Loucy (cell line): ENCODE measurements around the gene SECISBP2.

ENCODE experiments used
- H2AFZ ChIP-seq: fragments of 200-600 bp; sonication (generic); 2 replicates; pipeline ENCODE4 v1.6.0; 2016; ENCODE audit warnings: antibody characterized with exemption, mild to moderate bottlenecking, low read length, moderate library complexity
- H3F3A ChIP-seq: fragments of 200-600 bp; 2 replicates; pipeline ENCODE4 v1.6.0; 2016; ENCODE audit warnings: antibody characterized with exemption, low read depth, mild to moderate bottlenecking
- H3K27me3 ChIP-seq: fragments of 200-600 bp; sonication (generic); 2 replicates; pipeline ENCODE4 v1.6.1; 2014; ENCODE audit warnings: low read length, mild to moderate bottlenecking; ENCODE audit not compliant: insufficient read depth, poor library complexity, severe bottlenecking
- H3K36me3 ChIP-seq: fragments of 200-600 bp; sonication (generic); 2 replicates; pipeline ENCODE4 v1.6.1; 2016; ENCODE audit warnings: low read length; ENCODE audit not compliant: insufficient read depth
- H3K4me1 ChIP-seq: fragments of 200-600 bp; sonication (generic); 2 replicates; pipeline ENCODE4 v1.5.1; 2014; ENCODE audit warnings: low read length, mild to moderate bottlenecking; ENCODE audit not compliant: insufficient read depth, poor library complexity, severe bottlenecking
- H3K4me2 ChIP-seq: fragments of 200-600 bp; sonication (generic); 2 replicates; pipeline ENCODE4 v1.6.0; 2014; ENCODE audit warnings: antibody characterized with exemption, low read length, low read depth, mild to moderate bottlenecking; ENCODE audit not compliant: poor library complexity, severe bottlenecking
- H3K4me3 ChIP-seq: fragments of 200-600 bp; sonication (generic); 2 replicates; pipeline ENCODE4 v1.5.1; 2014; ENCODE audit warnings: low read length, mild to moderate bottlenecking, mixed read lengths; ENCODE audit not compliant: poor library complexity, severe bottlenecking
- H3K79me2 ChIP-seq: fragments of 200-600 bp; sonication (generic); 2 replicates; pipeline ENCODE4 v1.6.1; 2014; ENCODE audit warnings: low read length; ENCODE audit not compliant: insufficient read depth
- H3K9ac ChIP-seq: fragments of 200-600 bp; sonication (generic); 2 replicates; pipeline ENCODE4 v1.6.0; 2014; ENCODE audit warnings: mild to moderate bottlenecking, low read depth, low read length, moderate library complexity; ENCODE audit not compliant: poor library complexity, severe bottlenecking
- H3K9me2 ChIP-seq: fragments of 200-600 bp; sonication (generic); replicated peaks from 2 replicates; pipeline ENCODE4 v1.6.1; 2016; ENCODE audit warnings: low read depth, low read length, mixed read lengths
- H3K9me3 ChIP-seq: fragments of 200-600 bp; sonication (generic); 2 replicates; pipeline ENCODE4 v1.6.1; 2014; ENCODE audit warnings: mild to moderate bottlenecking, antibody characterized with exemption, low read length, low read depth; ENCODE audit not compliant: insufficient read depth
- H4K20me1 ChIP-seq: fragments of 200-600 bp; sonication (generic); 2 replicates; pipeline ENCODE4 v1.6.0; 2014; ENCODE audit warnings: antibody characterized with exemption, low read length, mild to moderate bottlenecking; ENCODE audit not compliant: insufficient read depth, poor library complexity, severe bottlenecking
- EZH2phosphoT487 ChIP-seq: fragments of 200-600 bp; IDR thresholded peaks from 2 replicates; pipeline ENCODE4 v1.6.1; 2018; ENCODE audit warnings: antibody characterized with exemption, mild to moderate bottlenecking, moderate library complexity, borderline replicate concordance
- TF ChIP-seq, protein P1 (sequence below): fragments of 200-600 bp; sonication (generic); conservative IDR thresholded peaks from 2 replicates; pipeline ENCODE4 v1.5.1; 2014; ENCODE audit warnings: mild to moderate bottlenecking, antibody characterized with exemption, low read length

The SECISBP2 gene

DNA sequence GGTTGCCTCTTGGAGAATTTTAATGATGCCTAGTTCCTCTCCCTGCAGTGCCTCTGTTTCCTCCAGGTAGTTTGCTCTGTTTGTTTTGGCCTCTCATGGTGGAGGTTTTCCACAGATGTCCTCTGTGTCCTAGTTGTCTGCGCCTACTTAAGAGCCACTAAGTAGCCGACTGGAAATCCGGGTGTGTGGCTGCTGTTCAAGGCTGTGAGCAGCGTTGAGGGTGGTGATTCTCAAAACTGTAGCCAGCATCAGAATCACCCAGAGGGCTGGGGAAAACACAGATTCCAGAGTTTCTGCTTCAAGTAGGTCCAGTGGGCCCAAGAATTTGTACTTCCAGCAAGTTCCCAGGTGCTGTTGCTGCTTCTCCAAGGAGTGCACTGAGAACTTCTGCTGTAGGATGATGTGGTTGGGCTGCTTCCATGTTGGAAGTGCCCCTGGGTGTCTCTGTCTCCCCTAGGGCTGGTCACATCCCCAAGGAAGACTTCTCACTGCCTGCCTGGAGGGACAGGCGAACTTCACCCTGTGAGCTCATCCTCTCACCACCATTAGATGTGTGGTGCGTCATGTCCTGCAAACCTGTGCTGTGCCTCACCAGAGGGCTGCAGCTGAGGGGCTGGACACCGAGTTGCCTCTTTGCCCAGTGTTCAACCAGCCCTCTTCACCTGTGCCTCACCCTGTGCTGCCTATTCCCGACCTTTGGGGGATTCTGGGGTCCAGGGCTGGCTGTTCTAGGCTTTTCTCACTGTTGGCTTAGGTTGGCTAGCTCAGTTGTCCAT lies 34.8 kb downstream of the SECISBP2 start:
- Histone ChIP-seq H3K4me1 (peaks cover 6% of the 10 kb centered on the region), H3K9me3 (no peaks in the 10 kb centered on the region), H3K4me2 (no peak overlapping the region), H3K36me3 (peaks cover 94% of the 10 kb centered on the region; the same call in 1 of the 2 replicates), H3K79me2 (no peaks in the 10 kb centered on the region), H2AFZ (no peak overlapping the region), H3K9ac (no peak overlapping the region), H3K9me2 (no peaks in the 10 kb centered on the region), H3F3A (no peaks in the 10 kb centered on the region), H3K27me3 (no peaks in the 10 kb centered on the region), H3K4me3 (no peak overlapping the region), H4K20me1 (no peaks in the 10 kb centered on the region)
- TF ChIP-seq, protein P1, sequence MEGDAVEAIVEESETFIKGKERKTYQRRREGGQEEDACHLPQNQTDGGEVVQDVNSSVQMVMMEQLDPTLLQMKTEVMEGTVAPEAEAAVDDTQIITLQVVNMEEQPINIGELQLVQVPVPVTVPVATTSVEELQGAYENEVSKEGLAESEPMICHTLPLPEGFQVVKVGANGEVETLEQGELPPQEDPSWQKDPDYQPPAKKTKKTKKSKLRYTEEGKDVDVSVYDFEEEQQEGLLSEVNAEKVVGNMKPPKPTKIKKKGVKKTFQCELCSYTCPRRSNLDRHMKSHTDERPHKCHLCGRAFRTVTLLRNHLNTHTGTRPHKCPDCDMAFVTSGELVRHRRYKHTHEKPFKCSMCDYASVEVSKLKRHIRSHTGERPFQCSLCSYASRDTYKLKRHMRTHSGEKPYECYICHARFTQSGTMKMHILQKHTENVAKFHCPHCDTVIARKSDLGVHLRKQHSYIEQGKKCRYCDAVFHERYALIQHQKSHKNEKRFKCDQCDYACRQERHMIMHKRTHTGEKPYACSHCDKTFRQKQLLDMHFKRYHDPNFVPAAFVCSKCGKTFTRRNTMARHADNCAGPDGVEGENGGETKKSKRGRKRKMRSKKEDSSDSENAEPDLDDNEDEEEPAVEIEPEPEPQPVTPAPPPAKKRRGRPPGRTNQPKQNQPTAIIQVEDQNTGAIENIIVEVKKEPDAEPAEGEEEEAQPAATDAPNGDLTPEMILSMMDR = no peak
- TF ChIP-seq EZH2phosphoT487 = no peak

DNA sequence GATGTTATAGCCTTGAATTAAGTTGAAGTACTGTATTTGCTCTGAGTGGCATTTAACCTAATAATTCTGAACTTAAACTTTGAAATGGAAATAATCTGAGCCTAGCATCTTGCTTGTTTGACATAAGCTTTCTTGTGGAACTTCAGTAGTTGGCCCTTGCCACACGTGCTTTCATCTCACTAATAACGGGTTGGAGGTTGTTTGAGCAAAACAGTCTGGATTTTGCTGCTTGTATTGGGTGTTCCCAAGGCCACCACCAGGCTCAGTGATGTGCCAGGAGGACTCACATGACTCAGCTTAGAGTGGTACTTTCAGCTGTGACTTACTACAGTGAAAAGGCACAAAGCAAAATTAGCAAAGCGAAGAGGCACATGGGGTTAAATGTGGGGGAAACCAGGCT lies 35.7 kb downstream of the SECISBP2 start:
- Histone ChIP-seq H2AFZ (no peak overlapping the region), H3K9ac (no peak overlapping the region), H3K27me3 (no peaks in the 10 kb centered on the region), H3F3A (no peaks in the 10 kb centered on the region), H3K9me3 (no peaks in the 10 kb centered on the region), H4K20me1 (no peaks in the 10 kb centered on the region), H3K4me2 (no peak overlapping the region), H3K36me3 (peaks cover 94% of the 10 kb centered on the region; the same call in 1 of the 2 replicates), H3K9me2 (no peaks in the 10 kb centered on the region), H3K4me1 (peaks cover 6% of the 10 kb centered on the region), H3K4me3 (no peak overlapping the region), H3K79me2 (no peaks in the 10 kb centered on the region)
- TF ChIP-seq EZH2phosphoT487 = no peak
- TF ChIP-seq, protein P1 = no peak

DNA sequence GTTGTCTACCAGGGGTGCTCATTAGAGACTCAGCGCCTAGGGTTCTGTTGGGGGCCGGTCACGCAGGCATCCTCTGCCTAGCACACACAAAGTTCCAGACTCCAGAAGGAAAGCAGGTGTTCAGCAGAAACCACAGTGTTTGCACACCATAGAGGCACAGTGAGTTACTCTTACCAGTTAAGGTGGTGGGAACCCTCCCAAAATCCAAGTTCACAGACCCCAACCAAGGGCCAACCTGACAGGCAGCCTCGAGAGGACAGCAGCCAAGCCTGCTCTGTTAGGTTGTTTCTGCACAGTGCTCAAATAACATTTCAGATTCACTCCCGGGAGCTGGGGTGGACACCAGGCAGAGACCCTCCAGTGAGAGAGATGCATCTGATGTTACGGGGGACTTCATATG lies 36.2 kb downstream of the SECISBP2 start:
- Histone ChIP-seq H3F3A (no peaks in the 10 kb centered on the region), H3K9me3 (no peaks in the 10 kb centered on the region), H3K4me2 (no peak overlapping the region), H3K4me3 (no peak overlapping the region), H3K9ac (no peak overlapping the region), H3K4me1 (peaks cover 6% of the 10 kb centered on the region), H3K79me2 (no peaks in the 10 kb centered on the region), H3K9me2 (no peaks in the 10 kb centered on the region), H3K27me3 (no peaks in the 10 kb centered on the region), H4K20me1 (no peaks in the 10 kb centered on the region), H2AFZ (no peak overlapping the region), H3K36me3 (peaks cover 93% of the 10 kb centered on the region; the same call in 1 of the 2 replicates)
- no peak for TF ChIP-seq EZH2phosphoT487
- TF ChIP-seq, protein P1 = no peak
